NOMO-1 treated with DMSO at 0.1 percent for 48 hours (cell line): ENCODE measurements around the gene CNOT10.
"Not testable (repeated sequence)": the region's sequence is repeated elsewhere in the genome, so short reads cannot be mapped to it uniquely, and the experiment has no call there.

Experiments
- DNase-seq: peaks from one replicate; lab custom pipeline; 2025; ENCODE audit not compliant: unreplicated experiment; lab: John Stamatoyannopoulos, UW

CNOT10 gene

DNA sequence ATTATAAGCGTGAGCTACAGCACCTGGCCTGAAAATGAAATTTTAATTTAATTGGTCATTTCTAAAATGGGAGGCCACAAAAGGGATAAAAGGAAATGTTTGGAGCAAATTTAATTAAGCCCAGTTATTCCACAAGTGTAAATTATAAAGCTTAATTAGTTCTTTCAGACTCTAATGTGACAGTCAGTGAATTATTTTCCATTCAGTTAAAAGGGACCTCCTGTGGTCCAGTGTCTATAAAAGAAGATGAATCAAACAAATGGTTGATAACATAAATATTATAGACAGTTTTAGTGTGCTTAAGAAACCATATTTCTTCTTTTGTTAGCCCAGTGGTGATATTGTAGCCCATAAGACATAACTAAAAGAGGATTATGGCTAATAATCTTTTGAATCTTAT, 66.4 kb downstream of the CNOT10 start:
- no peak for DNase-seq

DNA sequence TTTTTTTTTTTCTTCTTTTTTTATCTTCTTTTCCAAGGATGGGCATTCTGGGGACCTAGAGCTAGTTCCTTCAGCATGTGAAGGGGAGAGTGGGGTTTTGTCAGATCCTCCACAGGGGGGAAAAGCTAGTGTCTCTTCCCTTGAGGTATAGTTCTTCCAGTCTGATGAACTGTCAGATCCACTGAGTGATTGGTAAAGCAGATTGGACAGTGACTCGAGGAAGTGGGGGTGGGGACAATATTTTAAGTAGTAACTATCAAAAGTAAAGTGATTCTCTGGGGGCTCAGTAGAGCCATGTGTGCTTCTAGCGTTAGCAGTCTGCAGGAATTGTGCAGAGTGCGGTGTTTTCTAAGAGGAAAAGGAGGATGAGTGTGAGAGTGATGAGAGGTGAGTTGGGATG, 70.8 kb downstream of the CNOT10 start:
- no peak for DNase-seq

DNA sequence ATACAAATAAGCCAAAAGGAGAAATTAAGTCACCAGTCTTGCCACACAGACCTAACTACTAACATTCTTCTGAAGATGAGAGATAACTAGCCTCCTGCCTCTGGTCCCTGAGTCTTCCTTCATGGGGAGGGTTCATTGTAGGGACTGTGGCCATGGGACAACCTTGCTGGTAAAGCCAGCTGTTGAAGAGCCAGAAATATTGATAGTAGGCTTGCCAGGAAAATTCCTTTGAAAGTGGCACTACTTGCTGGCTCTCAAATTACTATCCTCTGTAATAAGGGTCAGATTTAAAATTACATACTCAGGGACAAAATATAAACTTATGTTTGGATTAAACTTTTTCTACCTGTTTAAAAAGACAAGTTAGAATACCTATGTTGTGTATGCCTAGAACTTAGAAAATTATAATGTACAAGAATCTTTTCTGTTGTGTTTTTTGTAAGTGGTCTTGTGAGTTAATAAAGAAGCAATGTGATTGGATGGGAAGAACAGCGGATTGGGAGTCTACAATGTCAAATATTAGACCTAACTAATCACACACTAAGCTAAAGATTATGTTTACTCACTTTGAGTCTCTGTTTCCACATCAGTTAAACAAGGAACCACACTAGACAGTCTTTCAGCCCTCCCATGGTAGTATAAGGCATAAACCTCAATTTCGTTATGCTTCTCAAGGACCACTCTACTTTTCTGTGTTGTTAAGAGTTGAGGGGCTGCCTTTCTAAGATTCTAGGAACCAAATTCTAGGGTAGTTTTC, 72.8 kb downstream of the CNOT10 start:
- peak; percentile 68 for DNase-seq

DNA sequence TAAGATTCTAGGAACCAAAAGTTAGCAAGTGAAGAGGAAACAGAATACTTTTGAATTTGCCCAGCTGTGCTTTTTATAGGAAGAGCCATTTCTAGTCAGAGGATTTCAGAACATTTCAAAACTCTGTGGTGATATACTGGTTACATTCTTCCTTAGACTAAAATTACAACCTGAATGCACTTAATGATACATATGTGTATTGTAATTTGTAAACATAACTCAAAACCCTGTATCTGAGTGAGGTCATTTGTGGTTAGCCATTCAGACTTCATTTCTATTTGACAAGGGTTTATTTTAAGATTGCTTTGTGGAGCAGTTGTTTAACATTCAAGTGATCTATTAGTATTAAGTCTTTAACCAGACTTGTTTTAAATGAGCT, 73.4 kb downstream of the CNOT10 start:
- peak; percentile 68 for DNase-seq

DNA sequence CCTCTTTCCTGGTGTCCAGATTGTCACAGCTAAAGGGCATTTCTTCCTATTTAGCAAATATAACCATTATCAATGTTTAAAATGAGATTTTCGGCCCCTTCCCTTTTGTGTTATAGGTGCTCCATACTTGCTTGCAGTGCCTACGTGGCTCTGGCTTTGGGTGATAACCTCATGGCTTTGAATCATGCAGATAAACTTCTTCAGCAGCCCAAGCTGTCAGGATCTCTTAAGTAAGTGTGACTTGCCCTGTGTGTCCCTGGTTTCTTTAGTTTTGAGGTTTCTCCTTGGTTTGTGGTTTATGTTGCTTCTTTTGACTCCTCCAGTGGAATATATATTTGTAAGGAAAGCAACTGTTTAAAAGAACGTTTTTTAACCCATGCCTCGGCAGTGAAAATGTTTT, 74.4 kb downstream of the CNOT10 start:
- no peak for DNase-seq

DNA sequence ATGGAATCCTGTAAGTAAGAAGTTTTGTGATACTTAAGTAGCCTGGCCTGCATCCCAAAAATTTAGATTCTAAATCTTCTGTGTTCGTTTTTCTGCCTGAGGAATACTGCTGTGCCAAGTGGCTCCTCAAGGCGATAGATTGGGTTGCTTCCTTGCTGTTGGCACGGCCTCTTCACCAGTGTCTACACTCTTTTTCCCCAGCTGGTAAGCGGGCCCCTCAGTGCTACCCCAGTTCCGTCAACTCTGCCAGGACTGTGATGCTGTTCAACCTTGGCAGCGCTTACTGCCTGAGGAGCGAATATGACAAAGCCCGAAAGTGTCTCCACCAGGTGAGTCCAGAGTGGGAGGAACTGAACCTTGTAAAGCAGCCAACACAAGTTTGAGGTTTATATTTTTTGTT, 79.5 kb downstream of the CNOT10 start:
- DNase-seq = no peak

DNA sequence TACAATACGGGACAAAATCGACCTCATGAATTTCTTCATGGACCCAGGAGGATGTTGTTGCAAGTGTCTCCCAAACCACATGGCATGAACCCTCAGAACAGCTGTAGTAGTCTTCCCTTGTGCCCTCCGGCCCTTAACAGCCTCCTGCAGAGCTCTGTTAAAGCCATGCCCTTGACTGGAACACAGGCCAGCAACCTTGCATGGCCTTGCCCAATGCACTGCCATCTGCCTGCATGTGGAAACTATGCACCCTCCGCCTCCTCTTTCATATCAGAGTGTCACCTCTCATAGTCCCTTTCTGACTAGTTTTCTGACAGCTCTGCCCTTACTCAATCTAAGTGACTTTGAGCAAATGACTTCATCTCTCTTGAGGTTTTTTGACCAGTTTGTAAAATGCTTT, 93.4 kb downstream of the CNOT10 start:
- no peak for DNase-seq

DNA sequence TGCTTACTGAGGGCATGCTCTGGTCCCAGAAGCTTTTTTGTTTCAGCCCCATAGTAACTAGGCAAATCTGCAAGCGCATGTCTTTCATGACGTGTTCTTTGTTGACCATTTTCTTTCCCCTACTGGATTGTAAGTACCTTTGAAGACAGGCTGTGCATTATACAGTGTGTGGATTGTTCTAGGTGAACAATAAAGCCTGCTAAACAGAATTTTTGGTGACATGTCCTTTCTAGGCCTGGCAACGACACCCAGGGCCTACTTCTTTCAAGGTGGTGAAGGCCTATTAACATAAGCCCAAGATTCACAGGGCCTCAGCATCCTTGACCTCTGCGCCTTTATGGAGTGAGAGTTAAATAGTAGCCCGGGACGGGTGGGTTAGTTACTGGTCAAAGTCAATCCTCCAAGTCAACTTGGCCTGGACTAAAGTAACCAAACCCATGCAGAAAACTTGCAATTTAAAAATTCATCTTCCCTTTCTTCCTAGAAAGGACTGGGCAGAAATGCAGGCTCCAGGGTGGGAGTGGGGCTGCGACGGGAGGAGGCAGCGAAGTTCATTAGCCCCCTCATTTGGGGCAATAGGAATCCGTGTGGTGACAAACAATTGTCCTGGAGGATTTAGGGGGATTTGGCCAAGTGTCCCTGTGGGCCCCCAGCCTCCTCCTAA, 95.2 kb downstream of the CNOT10 start:
- no peak for DNase-seq

DNA sequence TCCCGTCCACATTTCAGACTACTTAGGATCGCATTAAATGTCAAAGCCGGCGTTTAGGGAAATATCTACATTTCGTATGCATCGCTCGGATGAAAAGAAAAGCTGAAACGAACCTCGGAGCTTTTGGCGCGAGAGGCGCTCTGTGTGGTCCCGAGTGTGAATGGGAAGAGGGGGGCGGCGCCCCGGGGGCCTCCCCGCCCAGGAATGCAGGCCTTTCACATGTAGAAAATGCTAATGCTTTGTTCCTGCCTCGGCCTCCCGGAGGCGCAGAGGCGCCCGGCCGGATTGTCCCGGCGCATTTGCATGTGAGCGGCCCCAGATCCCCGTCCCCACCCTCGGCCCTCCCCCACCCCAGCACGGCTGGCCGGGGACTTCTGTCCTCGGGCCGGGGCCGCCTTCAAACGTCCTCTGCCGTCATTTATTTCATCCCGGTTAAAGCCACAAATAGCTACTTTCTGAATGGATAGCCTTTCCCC, 95.8 kb downstream of the CNOT10 start:
- DNase-seq = no peak

DNA sequence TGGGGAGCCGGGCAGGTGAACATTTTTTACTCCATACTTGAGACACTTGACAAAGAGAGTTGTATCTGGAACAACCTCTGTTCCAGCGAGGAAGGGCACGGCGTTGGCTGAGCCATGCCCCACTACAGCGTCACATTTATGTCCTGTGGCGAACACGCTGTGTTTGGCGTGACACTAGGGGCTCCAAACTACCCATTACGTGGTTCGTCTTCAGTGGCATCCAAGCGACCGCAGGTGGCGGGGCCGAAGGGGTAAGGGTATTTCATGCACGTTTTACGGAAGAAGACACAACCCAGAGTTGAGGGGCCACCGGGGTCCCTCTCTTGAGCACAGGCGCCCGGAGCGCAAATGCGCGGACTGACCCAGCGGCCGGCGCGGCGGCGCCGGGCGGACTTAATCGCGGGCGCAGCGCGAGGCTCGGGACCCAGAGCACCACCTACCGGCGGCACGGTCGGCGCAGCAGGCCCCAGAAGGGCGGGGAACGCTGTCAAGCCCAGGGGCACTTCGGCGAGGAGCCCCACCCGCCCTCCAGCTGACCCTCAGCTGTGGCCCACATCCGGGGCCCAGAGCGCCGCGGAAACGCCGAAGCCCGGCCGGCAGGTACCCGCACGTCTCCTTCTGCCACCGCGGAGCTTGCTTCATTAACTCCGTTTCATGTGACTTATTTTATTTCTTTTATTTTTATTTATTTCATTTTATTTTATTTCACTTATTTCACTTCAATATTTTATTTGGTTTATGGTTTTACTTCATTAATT, 96.4 kb downstream of the CNOT10 start:
- DNase-seq = peak; percentile 59

DNA sequence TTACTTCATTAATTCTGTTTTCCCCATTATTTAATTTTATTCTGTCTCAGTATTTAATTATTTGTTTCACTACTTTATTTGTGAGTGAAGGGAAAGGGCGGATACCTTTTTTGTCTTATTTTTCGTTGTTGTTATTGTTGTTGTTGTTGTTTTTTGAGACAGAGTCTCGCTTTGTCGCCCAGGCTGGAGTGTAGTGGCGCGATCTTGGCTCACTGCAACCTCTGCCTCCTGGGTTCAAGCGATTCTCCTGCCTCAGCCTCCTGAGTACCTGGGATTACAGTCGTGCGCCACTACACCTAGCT, 96.9 kb downstream of the CNOT10 start:
- not testable (repeated sequence) for DNase-seq

DNA sequence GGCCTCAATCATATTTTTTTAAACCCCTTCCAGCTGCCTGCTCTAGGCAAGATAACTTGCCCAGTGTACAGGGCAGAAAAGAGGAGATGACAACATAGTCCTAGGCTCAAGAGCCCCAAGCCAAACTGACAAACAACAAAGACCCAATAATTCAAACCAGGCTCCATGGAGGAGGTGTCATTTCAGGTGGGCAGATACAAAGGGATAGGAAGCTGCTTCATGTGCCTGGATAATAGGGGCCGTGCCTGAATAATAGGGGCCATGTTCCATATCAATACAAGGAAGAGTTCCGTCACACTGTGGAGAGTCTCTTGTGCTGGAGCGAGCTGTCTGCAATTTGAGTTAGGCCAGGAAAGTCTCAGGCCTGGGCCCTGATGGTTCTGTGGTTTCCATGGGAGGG, 97.4 kb downstream of the CNOT10 start:
- no peak for DNase-seq

DNA sequence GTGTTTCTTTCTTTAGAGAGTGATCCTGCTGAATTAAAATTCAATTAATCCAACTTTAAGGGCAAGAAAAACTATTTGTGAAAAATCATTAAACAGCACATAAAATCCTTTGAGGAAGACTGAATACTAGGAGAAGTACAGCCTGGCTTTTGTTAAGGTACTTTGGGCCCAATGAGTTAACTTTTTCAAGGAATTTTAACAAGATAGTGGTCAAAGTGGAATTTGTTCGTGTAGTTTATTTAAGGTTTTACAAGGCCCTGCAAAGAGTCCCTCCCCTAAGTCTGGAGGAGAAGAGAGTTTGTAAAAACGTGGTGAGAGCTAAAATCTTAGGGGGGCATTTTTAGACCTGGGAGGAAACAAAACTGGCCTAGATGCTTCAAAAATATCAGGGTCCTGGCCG, 106.8 kb downstream of the CNOT10 start:
- no peak for DNase-seq

DNA sequence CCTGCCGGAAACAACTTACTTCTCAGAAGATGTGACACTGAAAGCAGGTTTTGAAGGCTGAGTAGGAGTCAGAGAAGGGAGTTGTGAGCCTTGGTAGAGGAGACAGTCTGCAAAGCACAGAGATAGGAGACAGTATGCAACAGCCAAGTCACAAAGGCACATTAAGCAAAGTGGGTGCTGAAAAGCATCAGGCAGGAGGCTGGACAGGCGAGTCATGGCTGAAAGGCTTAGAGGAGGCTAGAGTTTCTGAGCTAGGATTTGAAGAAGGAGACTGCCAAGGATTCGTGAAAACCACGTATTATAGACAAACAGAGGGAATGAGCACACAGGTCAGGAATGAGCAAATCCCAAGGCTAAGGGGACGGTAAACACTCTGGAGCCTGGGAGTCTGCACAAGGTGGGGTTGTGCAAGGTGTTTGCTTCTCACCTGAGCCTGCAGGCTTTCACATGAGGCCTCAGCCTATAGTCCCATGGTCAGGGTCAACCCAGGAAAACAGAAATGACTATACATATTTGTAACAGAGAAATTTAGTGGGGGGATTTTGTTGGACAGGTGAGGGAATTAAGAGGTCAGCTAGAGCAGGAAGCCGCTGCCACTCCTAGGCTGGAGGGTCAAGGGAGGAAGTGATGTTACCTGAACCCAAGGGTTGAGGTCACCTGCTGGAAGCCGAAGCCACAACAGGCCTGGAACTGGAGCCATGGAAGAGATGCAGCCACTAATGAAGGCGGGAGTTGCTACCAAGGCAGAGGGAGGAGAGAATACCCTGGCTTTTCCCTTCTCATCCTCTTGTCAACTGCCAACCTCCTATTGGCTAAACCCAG, 109.7 kb downstream of the CNOT10 start:
- DNase-seq = no peak

DNA sequence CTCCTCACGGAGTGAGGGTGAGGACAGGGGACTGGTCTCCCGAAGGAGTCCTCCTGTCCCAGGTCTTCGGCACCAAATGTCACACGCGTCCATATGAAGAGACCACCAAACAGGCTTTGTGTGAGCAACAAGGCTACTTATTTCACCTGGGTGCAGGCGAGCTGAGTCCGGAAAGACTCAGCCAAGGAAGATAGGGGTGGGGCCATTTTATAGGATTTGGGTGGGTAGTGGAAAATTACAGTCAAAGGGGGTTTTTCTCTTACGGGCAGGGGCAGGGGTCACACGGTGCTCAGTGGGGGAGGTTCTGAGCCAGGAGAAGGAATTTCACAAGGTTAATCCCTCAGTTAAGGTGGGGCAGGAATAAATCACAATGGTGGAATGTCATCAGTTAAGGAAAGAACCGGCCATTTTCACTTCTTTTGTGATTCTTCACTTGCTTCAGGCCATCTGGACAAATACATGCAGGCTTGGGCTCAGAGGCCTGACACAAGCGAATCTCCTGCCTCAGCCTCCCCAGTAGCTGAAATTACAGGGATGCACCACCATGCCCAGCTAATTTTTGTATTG, 111.5 kb downstream of the CNOT10 start:
- DNase-seq = not testable (repeated sequence)

DNA sequence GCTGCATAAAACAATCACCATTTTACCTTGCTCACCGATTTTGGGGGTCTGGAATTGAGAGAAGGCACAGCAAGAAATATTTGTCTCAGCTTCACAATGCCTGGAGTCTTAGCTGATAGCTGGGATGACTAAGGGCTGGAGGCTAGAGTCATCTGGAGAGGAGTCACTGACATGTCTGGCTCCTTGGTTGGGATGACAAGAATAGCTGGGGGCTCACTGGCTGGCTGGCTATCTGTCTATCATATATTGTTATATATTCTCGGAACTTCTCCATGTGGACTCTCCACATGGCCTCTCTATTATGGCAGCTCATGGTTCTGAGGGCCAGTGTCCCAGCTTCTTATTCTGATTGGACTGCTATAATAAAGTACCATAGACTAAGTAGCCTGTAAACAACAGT, 112.8 kb downstream of the CNOT10 start:
- DNase-seq = no peak

DNA sequence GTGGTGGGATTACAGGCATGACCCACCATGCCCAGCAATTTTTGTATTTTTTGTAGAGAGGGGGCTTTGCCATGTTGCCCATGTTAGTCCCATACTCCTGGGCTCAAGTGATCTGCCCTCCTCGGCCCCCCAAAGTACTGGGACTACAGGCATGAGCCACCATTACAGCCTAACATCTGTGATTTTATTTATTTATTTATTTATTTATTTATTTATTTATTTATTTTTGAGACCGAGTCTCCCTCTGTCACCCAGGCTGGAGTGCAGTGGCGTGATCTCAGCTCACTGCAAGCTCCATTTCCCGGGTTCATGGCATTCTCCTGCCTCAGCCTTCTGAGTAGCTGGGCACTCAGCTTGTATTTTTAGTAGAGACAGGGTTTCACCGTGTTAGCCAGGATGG, 116.5 kb downstream of the CNOT10 start:
- not testable (repeated sequence) for DNase-seq

DNA sequence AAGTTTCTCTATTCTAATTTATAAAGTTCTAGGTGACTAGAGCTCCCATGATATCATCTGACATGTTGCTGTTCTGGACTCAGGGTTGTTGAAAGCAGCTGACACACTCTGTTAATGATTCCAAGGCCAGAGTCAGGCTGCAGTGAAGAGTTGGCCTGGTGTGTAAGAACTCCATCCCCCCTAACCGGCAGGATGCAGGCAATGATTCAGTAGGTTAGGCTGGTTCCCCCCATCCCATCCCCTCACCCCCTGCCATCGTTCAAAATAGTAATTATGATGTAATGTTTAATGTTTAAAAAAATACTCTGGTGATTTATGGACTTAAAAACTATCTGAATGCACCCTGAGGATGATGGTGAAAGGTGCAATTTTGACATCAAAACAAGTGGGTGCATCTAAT, 128.2 kb downstream of the CNOT10 start:
- no peak for DNase-seq

DNA sequence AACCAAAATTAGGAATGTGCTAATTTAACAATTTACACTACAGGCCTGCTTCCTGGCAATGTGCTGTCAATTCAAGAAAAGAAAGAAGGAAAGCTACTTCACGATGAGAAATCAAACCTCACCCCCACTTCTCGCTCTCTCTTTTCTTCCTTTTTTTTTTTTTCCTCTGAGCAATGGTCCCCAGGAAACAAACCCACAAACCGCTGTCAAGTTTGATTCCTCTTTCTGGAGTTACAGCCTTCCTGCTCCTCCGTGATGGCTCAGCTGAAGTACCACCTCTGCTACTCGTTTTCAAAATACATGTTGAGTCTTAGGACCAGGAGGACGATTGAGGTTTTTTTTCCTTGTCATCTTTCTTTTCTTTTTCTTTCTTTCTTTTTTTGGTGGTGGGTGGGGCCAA, 129.4 kb downstream of the CNOT10 start:
- DNase-seq = peak; percentile 95

DNA sequence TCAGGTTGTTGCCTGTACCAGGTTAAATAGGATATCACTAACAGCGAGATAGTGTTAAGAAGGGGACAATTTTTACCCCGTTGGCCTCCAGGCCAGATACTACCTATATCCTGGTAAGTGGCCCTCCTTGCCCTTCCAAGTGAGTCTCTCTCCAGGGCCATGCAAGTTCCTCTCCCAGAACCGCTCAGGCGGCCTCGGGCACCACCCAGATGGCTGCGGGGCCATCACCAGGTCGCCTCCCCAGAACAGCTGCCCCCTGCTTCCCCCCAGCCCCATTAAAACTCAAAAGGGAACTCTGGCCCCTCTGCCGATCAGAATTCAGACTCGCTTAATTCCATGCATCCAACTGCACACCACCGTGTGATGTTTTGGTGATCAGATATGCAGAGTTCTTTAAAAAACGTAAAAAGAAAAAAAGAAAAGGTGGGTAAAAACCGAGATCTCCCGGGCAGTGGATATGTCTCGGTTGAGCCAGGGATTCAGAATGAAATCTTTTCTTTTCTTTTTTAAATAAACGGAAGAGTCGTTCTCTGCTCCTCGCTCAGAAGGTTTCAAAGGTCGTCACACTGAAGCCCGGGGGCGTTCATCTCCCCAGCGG, 131.0 kb downstream of the CNOT10 start:
- no peak for DNase-seq
